GM19035 (cell line): ENCODE measurements around the gene IL34.

Experiments used
- ATAC-seq: cut with Tn5 transposase; IDR thresholded peaks from one replicate; pipeline ENCODE4 v1.9.1; 2021; ENCODE audit not compliant: unreplicated experiment

Gene IL34

GRCh38 chr16:70687102-70687511, 40.7 kb downstream of the IL34 start:
- ATAC-seq = no peak

DNA sequence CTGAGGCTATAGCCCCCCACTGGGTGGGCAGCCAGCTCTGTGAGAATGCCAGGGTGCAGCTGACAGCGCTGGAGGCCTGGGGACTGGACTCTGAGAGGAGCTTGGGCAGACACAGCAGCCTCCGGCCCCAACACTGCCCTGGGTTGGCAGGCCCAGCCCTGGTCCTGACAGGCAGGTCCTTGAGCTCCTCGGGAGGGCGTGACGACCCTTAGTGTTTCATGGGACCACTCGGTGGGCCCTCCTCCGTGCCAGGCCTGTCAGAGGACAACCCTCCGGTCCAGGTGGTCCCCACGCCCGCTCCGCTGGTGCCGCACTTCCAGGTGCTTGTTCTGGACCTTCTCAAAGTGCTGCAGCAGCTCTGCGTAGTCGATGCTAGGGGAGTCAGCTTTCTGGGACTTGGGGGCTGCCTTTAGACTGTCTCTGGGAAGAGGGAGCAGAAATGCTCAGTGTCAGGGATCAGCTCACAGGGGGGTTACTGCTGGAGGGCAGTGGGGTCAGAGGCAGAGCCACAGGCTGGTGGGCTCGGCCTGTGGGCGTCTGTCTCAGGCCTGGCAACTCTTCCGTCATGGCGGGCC, 41.4 kb downstream of the IL34 start:
- no peak for ATAC-seq

GRCh38 chr16:70688246-70688742, 41.9 kb downstream of the IL34 start:
- ATAC-seq = no peak

DNA sequence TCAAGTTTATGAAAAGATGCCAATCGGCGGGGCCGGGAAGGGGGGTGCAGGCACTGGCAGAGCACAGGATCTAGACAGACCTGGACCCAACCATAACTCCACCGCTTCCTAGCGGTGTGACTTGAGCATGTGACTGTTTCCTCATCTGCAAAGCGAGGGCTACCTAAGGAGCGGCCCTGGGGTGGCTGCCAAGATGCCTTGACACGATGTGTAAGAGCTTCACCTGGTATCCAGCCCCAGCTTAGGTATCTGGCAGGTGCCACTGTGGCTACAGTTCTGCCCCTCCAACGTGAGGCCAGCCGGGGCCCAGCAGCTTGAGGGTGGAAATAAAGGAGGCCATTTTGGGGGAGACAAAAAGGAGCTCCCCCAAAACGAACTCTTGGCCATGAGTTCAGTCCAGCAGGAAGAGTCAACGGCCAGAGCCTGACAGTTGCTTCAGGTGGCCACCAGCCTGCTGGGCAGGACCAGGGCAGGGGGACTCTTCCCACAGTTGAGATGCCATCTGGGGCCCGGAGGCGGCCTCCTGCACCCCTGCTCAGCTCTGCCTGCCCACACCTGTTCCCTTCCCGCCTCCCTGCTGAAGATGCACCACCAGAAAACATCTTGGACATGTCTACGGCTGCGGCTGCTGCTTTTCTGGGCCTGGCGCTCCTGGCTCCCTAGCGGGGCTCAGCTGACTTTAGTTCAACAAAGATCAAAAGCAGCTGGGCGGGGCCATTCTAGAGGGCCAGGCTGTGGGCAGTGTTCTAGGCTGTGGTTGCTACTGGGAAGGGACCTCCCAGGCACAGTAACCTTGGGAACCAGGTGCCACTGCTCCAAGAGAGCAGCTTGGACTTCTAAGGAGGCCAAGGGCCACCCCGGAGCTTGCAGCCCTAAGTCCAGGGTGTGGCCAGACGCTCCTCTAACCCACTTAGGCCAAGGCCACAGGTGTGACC, 42.9 kb downstream of the IL34 start:
- no peak for ATAC-seq

- ATAC-seq = no peak
Measured at GRCh38 chr16:70689970-70690891, 43.9 kb downstream of the IL34 start.

GRCh38 chr16:70691223-70692129, 45.1 kb downstream of the IL34 start:
- ATAC-seq = no peak

- no peak for ATAC-seq
Measured at GRCh38 chr16:70692130-70692872, 45.9 kb downstream of the IL34 start.

DNA sequence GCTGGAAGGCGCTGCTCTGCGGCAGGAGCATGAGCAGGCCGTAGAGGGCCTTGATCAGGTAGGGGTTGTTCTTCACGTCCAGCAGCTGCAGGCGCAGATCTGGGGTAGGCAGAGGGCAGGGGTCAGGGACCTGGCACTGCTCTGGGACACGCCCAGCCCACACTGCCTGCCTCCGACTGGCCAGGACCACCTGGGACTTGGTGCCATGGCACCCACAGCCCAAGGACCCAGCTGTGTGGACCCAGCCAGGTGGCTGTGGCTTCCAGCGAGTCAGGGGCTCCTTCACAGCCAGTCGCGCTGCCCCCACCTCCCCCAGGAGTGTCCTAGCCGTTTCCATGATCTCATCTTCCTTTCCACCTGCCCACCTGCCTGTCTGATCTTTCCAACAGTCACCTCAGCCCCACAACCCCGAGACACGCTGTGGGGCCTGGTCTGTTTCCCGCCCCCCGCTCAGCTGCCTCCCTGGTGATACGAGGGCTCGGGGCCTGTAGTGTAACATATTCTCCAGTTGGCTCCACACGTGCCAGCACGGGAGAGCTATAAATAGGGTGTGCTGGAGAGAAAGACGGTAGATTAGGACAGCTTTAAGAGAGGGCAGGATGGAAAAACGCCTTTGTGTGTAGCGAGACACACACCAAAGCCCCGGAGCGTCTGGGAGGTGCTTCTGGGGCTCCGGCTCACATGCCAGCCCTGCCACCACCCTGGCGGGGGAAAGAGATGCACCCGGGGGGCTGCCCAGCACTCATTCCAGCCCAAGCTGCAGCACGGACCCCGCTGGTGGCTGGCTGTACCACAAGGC, 46.7 kb downstream of the IL34 start:
- no peak for ATAC-seq

GRCh38 chr16:70694088-70694867, 47.9 kb downstream of the IL34 start:
- ATAC-seq = no peak

GRCh38 chr16:70694868-70695218, 48.5 kb downstream of the IL34 start:
- ATAC-seq = no peak

GRCh38 chr16:70695331-70696070, 49.1 kb downstream of the IL34 start:
- no peak for ATAC-seq

DNA sequence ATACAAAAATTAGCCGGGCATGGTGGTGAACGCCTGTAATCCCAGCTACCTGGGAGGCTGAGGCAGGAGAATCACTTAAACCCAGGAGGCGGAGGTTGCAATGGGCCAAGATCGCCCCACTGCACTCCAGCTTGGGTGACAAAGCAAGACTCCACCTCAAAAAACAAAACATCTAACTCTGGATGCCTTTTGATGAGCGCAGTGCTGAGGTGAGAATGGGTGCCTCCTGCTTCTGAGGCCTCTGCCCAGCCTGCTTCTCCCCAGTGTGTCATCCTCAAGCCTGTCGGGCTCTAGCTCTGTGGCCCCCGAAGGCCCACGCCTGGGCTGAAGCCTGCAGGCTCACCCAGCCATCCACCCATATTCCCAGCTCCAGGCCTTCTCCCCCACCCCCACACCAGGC, 50.0 kb downstream of the IL34 start:
- ATAC-seq = no peak

DNA sequence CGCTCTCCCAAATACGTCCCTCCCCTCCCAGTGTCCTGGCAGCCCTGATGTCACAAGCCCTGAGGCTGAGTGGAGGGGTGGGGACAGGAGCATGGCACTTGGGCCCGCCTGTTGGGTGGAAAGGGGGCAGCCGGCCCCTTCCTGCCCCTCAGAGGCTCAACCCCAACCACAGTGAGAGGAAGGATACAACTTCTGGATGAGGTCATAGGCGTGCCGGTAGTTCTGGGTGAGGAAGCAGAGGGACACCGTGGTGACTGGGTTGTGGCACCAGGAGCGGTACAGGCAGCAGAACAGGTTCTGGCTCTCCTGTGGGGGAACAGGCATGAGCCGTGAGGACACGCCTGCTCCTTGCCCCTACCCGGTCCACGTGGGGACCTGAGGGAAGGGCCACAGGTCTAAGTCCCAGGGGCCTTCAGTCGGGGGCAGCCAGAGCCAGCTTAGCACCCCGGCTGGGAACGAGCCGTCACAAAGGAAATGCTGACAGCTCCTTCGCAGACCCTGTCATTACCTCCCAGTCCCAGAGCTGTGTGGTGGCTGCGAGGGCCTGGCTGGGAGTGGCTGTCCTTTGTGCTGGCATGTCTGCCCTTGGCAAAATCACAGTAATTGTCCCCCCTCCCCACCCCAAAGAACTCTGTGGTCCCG, 50.7 kb downstream of the IL34 start:
- ATAC-seq = no peak

DNA sequence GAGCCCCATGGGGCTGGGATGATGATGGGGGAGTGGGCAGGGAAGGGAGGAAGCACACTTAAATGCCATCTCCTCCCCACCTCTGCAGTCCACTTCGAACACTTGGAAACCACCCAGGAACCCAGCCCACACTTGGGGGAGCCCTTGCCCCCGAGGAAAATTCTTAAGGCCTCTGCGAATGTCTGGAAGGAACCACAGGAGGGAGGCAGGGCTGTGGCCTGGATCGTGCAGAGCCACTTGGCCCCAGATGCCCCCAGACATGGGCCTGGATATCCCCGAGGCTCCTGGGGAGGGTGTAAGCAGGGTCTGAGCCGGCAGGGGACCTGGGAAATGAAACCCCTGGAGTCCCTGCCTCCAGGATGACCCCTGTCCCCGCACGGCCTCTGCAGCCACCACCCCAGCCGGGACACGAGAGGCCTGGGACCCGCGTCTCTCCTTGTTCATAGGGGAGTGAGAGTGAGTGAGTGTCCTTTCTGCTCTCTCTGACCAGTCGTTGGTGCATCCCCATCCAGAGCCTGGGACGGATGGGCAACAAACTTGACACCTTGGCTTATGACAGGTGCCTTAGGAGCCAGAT, 51.3 kb downstream of the IL34 start:
- no peak for ATAC-seq

GRCh38 chr16:70698901-70699300, 52.5 kb downstream of the IL34 start:
- no peak for ATAC-seq

DNA sequence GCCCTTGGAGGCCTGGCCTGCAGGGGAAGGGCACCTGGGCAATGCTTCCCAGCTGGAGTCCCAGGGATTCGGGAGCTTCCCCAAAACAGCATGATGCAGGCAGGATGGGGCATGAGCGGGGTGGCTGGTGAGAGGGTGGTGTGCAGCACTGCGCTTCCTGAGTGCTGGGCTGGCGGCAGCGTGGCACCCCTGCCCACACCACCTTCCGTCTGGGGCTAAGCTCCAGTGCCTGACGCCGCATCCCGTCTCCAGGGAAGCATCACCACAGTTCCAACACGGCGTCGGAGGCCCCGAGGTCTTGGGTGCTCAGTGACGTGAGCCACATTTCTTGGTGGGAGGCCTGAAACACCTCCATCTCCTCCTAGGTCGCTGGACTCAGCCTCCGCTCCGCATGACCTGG, 53.3 kb downstream of the IL34 start:
- ATAC-seq = no peak
